HG02938 (cell line): ENCODE data around the gene DYNC2H1.

Source experiments
- ATAC-seq: cut with Tn5 transposase; IDR thresholded peaks from one replicate; pipeline ENCODE4 v1.9.1; 2021; ENCODE audit warnings: mild to moderate bottlenecking, moderate library complexity; ENCODE audit not compliant: unreplicated experiment

DYNC2H1 gene

GRCh38 chr11:103515283-103515682, 406.1 kb downstream of the DYNC2H1 start:
- no peak for ATAC-seq

GRCh38 chr11:103520792-103521191, 411.6 kb downstream of the DYNC2H1 start:
- no peak for ATAC-seq

GRCh38 chr11:103525069-103525468, 415.8 kb downstream of the DYNC2H1 start:
- ATAC-seq = no peak

- ATAC-seq = no peak
Measured at GRCh38 chr11:103528046-103528445, 418.8 kb downstream of the DYNC2H1 start.

- no peak for ATAC-seq
Measured at GRCh38 chr11:103528596-103528995, 419.4 kb downstream of the DYNC2H1 start.

GRCh38 chr11:103529181-103529684, 420.0 kb downstream of the DYNC2H1 start:
- ATAC-seq = no peak
